ENCODE data around the gene DRC1.

GRCh38 chr2:26500406-26500805, 98.7 kb downstream of the DRC1 start:
- TF ChIP-seq EZH2phosphoT487 (IDR thresholded peaks at IDR 0.05; ENCODE audit: borderline replicate concordance, low read depth, low read length) (no peak), CTCF (conservative IDR thresholded peaks at IDR 0.05; ENCODE audit: low read length) (no peak)
